Esophagus muscularis mucosa (tissue), 4 donors: Measurements from ENCODE around the gene SRGN. TPM values are rescaled to one million over a fixed set of nuclear protein-coding genes. Genes with fewer than 3 reads are reported as not detected.

Source experiments
- DNase-seq: peaks from one replicate; pipeline ENCODE4 v3.0.0-alpha.2; 2017; ENCODE audit errors: extremely low spot score
- H3K27ac ChIP-seq, 4 donors: fragments of 200-600 bp; sonication (generic); replicated peaks in 1 of 4; 1 replicate in 3 of 4; 2 replicates in 1 of 4; pipeline ENCODE4 v1.5.1; 2016 to 2019; ENCODE audit warnings: mild to moderate bottlenecking in 1 of 4
- H3K27me3 ChIP-seq, 4 donors: fragments of 200-600 bp; sonication (generic); one replicate each; pipeline versions ENCODE4 v1.5.1 to v1.6.0; 2016 to 2019
- H3K36me3 ChIP-seq, 4 donors: fragments of 200-600 bp; sonication (generic); one replicate each; pipeline ENCODE4 v1.5.1; 2016 to 2019
- H3K4me1 ChIP-seq, 4 donors: fragments of 200-600 bp; sonication (generic); one replicate each; pipeline ENCODE4 v1.5.1; 2016 to 2019
- H3K4me3 ChIP-seq, 4 donors: fragments of 200-600 bp; sonication (generic); 1 replicate in 2 of 4; 2 replicates in 2 of 4; pipeline ENCODE4 v1.5.1; 2016 to 2019; ENCODE audit warnings: mild to moderate bottlenecking in 4 of 4, moderate library complexity in 1 of 4
- H3K9me3 ChIP-seq, 4 donors: fragments of 200-600 bp; sonication (generic); 1 replicate in 3 of 4; 2 replicates in 1 of 4; pipeline ENCODE4 v1.5.1; 2016 to 2019
- CTCF ChIP-seq, 3 experiments: fragments of 200-600 bp in 2 of 3; fragments of 450-650 bp in 1 of 3; sonication (generic) in 2 of 3; IDR thresholded peaks; one replicate each; pipeline ENCODE4 v1.5.1; 2017 to 2019; ENCODE audit warnings: antibody characterized with exemption in 3 of 3, mild to moderate bottlenecking in 2 of 3, moderate library complexity in 1 of 3
- EP300 ChIP-seq: sonication (generic); formaldehyde crosslinking; IDR thresholded peaks from one replicate; pipeline ENCODE4 v1.6.1; 2017; ENCODE audit warnings: antibody characterized with exemption
- POLR2A ChIP-seq: fragments of 450-650 bp; IDR thresholded peaks from one replicate; pipeline ENCODE4 v1.6.1; 2017; ENCODE audit warnings: antibody characterized with exemption, moderate library complexity, mild to moderate bottlenecking, low read depth
- POLR2AphosphoS5 ChIP-seq, 2 donors: sonication (generic); formaldehyde crosslinking; IDR thresholded peaks; one replicate each; pipeline ENCODE4 v1.6.1; 2017; ENCODE audit warnings: antibody characterized with exemption in 2 of 2
- WGBS: methylation state at CpG from one replicate; pipeline ENCODE4 v1.1.5; 2018; 5-methylcytosine and 5-hydroxymethylcytosine counted together
- intact Hi-C: fragments of 100-400 bp; cut with DNase I; formaldehyde crosslinking; loops from one replicate; pipeline ENCODE4 v1.15.1; 2023
- total RNA-seq, 4 donors: library from RNA; depleted of rRNA; stranded (reverse); fragments of >200 nt; gene quantifications; one replicate each; pipeline versions ENCODE4 v1.1.0 to v1.2.1, GENCODE V29; 2016

Gene SRGN
- total RNA-seq, 4 donors from 2014 or later, result 44.9 to 201 (median 82.3) TPM

- no peak for DNase-seq
- WGBS, result 77% methylated on average over 6 of the region's 6 CpGs
- H3K27ac ChIP-seq, result peak overlapping the region in 2 of 4 donors; percentile 14 to 55
- intact Hi-C loops, result no loop called here
- TF ChIP-seq EP300, result no peak
- no peak for TF ChIP-seq CTCF (IDR thresholded peaks at IDR 0.05)
- no peak for TF ChIP-seq POLR2A
- no peaks in the 10 kb centered on the region for H3K36me3 ChIP-seq
- no peaks in the 10 kb centered on the region for H3K9me3 ChIP-seq
- H3K27me3 ChIP-seq, result no peaks in the 10 kb centered on the region
- H3K4me1 ChIP-seq, result peaks cover 0 to 5% (median 0%) of the 10 kb centered on the region in 4 donors
- H3K4me3 ChIP-seq, result no peak overlapping the region
These were observed 38.3 kb upstream of the SRGN start for GRCh38 chr10:69049566-69049961.

- no peaks in the 10 kb centered on the region for H3K36me3 ChIP-seq
- 81% methylated on average over 3 of the region's 3 CpGs for WGBS
- peaks cover 0 to 4% (median 0%) of the 10 kb centered on the region in 4 donors for H3K27me3 ChIP-seq
- peak overlapping the region in 3 of 4 donors; percentile 20 to 42 (median 38) for H3K27ac ChIP-seq
- H3K4me3 ChIP-seq, result no peak overlapping the region
- H3K4me1 ChIP-seq, result peaks cover 0 to 6% (median under 1%) of the 10 kb centered on the region in 4 donors
- intact Hi-C loops, result no loop called here
- H3K9me3 ChIP-seq, result no peaks in the 10 kb centered on the region
- no peak for DNase-seq
- TF ChIP-seq POLR2AphosphoS5 (IDR thresholded peaks at IDR 0.05) (peak in 1 of 2 donors; percentile 46), POLR2A (no peak)
These were observed 36.6 kb upstream of the SRGN start for GRCh38 chr10:69051303-69051702.

- no peak for DNase-seq
- peak overlapping the region in 3 of 4 donors; percentile 17 to 42 (median 38) for H3K27ac ChIP-seq
These were observed 36.0 kb upstream of the SRGN start for GRCh38 chr10:69051710-69052487.

GRCh38 chr10:69052736-69053135 is 35.2 kb upstream of the SRGN start:
- Histone ChIP-seq H3K36me3 (no peaks in the 10 kb centered on the region), H3K27ac (peak overlapping the region in 1 of 4 donors; percentile 38), H3K27me3 (peaks cover 0 to 13% (median 0%) of the 10 kb centered on the region in 4 donors), H3K4me1 (peaks cover 6 to 21% (median 8%) of the 10 kb centered on the region in 4 donors), H3K4me3 (no peak overlapping the region), H3K9me3 (no peaks in the 10 kb centered on the region)
- 71% methylated on average over 6 of the region's 6 CpGs for WGBS
- intact Hi-C loops, result no loop called here
- TF ChIP-seq CTCF (IDR thresholded peaks at IDR 0.05) (no peak), POLR2A (no peak), EP300 (no peak), POLR2AphosphoS5 (IDR thresholded peaks at IDR 0.05) (no peak)
- no peak for DNase-seq

More at GRCh38 chr10:69051710-69052487, 36.0 kb upstream of the SRGN start:
- Histone ChIP-seq H3K36me3 (no peaks in the 10 kb centered on the region), H3K27me3 (peaks cover 0 to 8% (median 0%) of the 10 kb centered on the region in 4 donors), H3K4me1 (peaks cover 2 to 12% (median 7%) of the 10 kb centered on the region in 4 donors), H3K9me3 (no peaks in the 10 kb centered on the region), H3K4me3 (no peak overlapping the region)
- 80% methylated on average over 10 of the region's 10 CpGs for WGBS
- TF ChIP-seq EP300 (no peak), POLR2AphosphoS5 (IDR thresholded peaks at IDR 0.05) (no peak)
- intact Hi-C loops, result no loop called here

GRCh38 chr10:69055241-69055640 is 32.7 kb upstream of the SRGN start:
- H3K27ac ChIP-seq, result no peak overlapping the region
- DNase-seq, result no peak
- H3K4me3 ChIP-seq, result no peak overlapping the region
- intact Hi-C loops, result no loop called here
- H3K4me1 ChIP-seq, result peaks cover 6 to 22% (median 9%) of the 10 kb centered on the region in 4 donors
- peaks cover 0 to 13% (median 0%) of the 10 kb centered on the region in 4 donors for H3K27me3 ChIP-seq
- no peaks in the 10 kb centered on the region for H3K9me3 ChIP-seq
- H3K36me3 ChIP-seq, result no peaks in the 10 kb centered on the region
- TF ChIP-seq POLR2A, result no peak
- no peak for TF ChIP-seq CTCF (IDR thresholded peaks at IDR 0.05)
- TF ChIP-seq POLR2AphosphoS5 (IDR thresholded peaks at IDR 0.05), result no peak
- no peak for TF ChIP-seq EP300
- WGBS, result 87% methylated on average over 2 of the region's 2 CpGs
